Transverse colon (tissue), 4 donors: ENCODE results near the gene PPP6R3. TPM values are rescaled to one million over a fixed set of nuclear protein-coding genes. Genes with fewer than 3 reads are reported as not detected.

Experiments
- DNase-seq: peaks from one replicate; pipeline ENCODE4 v3.0.0-alpha.2; 2019
- H3K27ac ChIP-seq, 4 donors: fragments of 200-600 bp; sonication (generic); 2 replicates each; pipeline ENCODE4 v1.5.1; 2016 to 2018; ENCODE audit warnings: inconsistent platforms in 4 of 4
- H3K27me3 ChIP-seq: fragments of 200-600 bp; sonication (generic); 2 replicates; pipeline ENCODE4 v1.5.1; 2017; ENCODE audit warnings: inconsistent platforms
- H3K36me3 ChIP-seq, 4 donors: fragments of 200-600 bp; sonication (generic); 2 replicates each; pipeline ENCODE4 v1.5.1; 2017 to 2019; ENCODE audit warnings: inconsistent platforms in 4 of 4
- H3K4me1 ChIP-seq, 4 donors: fragments of 200-600 bp; sonication (generic); 2 replicates each; pipeline ENCODE4 v1.5.1; 2017 to 2020; ENCODE audit warnings: inconsistent platforms in 4 of 4
- H3K4me3 ChIP-seq, 4 donors: fragments of 200-600 bp; sonication (generic); 1 replicate in 1 of 4; 2 replicates in 3 of 4; pipeline versions ENCODE4 v1.5.1 to v1.6.1; 2017 to 2019; ENCODE audit warnings: inconsistent platforms in 4 of 4
- H3K9me3 ChIP-seq, 2 donors: fragments of 200-600 bp; sonication (generic); 2 replicates each; pipeline ENCODE4 v1.5.1; 2017 to 2019; ENCODE audit warnings: inconsistent platforms in 2 of 2
- CTCF ChIP-seq, 5 experiments: fragments of 200-600 bp in 3 of 5; fragments of 450-650 bp in 2 of 5; sonication (generic) in 3 of 5; IDR thresholded peaks; 1 replicate in 2 of 5; 2 replicates in 3 of 5; pipeline ENCODE4 v1.5.1; 2016 to 2017; ENCODE audit warnings: antibody characterized with exemption in 5 of 5, inconsistent platforms in 3 of 5, mild to moderate bottlenecking in 2 of 5, moderate library complexity in 1 of 5
- EP300 ChIP-seq: sonication (generic); formaldehyde crosslinking; IDR thresholded peaks from one replicate; pipeline ENCODE4 v1.6.1; 2017; ENCODE audit warnings: antibody characterized with exemption, low read depth
- POLR2A ChIP-seq: fragments of 450-650 bp; IDR thresholded peaks from one replicate; pipeline ENCODE4 v1.6.1; 2016; ENCODE audit warnings: antibody characterized with exemption, mild to moderate bottlenecking, moderate library complexity
- POLR2AphosphoS5 ChIP-seq, 3 donors: sonication (generic); formaldehyde crosslinking; IDR thresholded peaks; one replicate each; pipeline ENCODE4 v1.6.1; 2016; ENCODE audit warnings: antibody characterized with exemption in 3 of 3
- WGBS, 2 donors: methylation state at CpG; one replicate each; pipeline ENCODE4 v1.1.5; 2018; ENCODE audit warnings: low coverage in 1 of 2; 5-methylcytosine and 5-hydroxymethylcytosine counted together
- in situ Hi-C, 4 donors: fragments of 200-750 bp; cut with MboI; loops; one replicate each; pipeline versions ENCODE4 v1.15.0 to v1.15.1; 2017; ENCODE audit warnings: low sequenced_read_pairs in 3 of 4, low pct_ligation_motif_present in 1 of 4, low pct_unique_long_range_greater_than_20kb in 1 of 4
- intact Hi-C: fragments of 100-400 bp; cut with DNase I; formaldehyde crosslinking; loops from one replicate; pipeline ENCODE4 v1.15.1; 2023; ENCODE audit warnings: low total_unique reads
- total RNA-seq, 4 donors: library from RNA; depleted of rRNA; stranded (reverse); fragments of >200 nt; gene quantifications; one replicate each; pipeline ENCODE4 v1.1.0, GENCODE V29; 2016

PPP6R3 gene
- total RNA-seq, 4 donors from 2014 or later: 89.8 to 158 (median 117) TPM

- H3K4me3 ChIP-seq: no peak overlapping the region
- H3K9me3 ChIP-seq: no peaks in the 10 kb centered on the region
- no peak overlapping the region for H3K27ac ChIP-seq
- intact Hi-C loops: no loop called here
- 77 to 94% methylated on average over 3 to 7 of the region's 7 CpGs for WGBS, 2 donors
- no peaks in the 10 kb centered on the region for H3K27me3 ChIP-seq
- peaks cover 0 to 28% (median 17%) of the 10 kb centered on the region in 4 donors for H3K4me1 ChIP-seq
- DNase-seq: no peak
- in situ Hi-C loops: no loop called here
- H3K36me3 ChIP-seq: peaks cover 0 to 28% (median 2%) of the 10 kb centered on the region in 4 donors
- TF ChIP-seq POLR2AphosphoS5 (IDR thresholded peaks at IDR 0.05): no peak
- no peak for TF ChIP-seq CTCF (IDR thresholded peaks at IDR 0.05)
- TF ChIP-seq EP300: no peak
- no peak for TF ChIP-seq POLR2A
These were observed 90.7 kb downstream of the PPP6R3 start for GRCh38 chr11:68551223-68551622.

- in situ Hi-C loops (no loop called here), intact Hi-C loops (no loop called here)
- TF ChIP-seq EP300: no peak
- no peak for TF ChIP-seq POLR2AphosphoS5 (IDR thresholded peaks at IDR 0.05)
- no peak for TF ChIP-seq CTCF (IDR thresholded peaks at IDR 0.05)
- TF ChIP-seq POLR2A: no peak
- H3K9me3 ChIP-seq: no peaks in the 10 kb centered on the region
- no peaks in the 10 kb centered on the region for H3K27me3 ChIP-seq
- no peak for DNase-seq
- no peak overlapping the region for H3K4me3 ChIP-seq
- H3K27ac ChIP-seq: no peak overlapping the region
- H3K4me1 ChIP-seq: peaks cover 0 to 27% (median 17%) of the 10 kb centered on the region in 4 donors
- H3K36me3 ChIP-seq: peaks cover 0 to 28% (median 3%) of the 10 kb centered on the region in 4 donors
- WGBS, 2 donors: 90 to 96% methylated on average over 2 to 3 of the region's 3 CpGs
These were observed 91.2 kb downstream of the PPP6R3 start for GRCh38 chr11:68551777-68552176.

- H3K36me3 ChIP-seq: peaks cover 0 to 33% (median 6%) of the 10 kb centered on the region in 4 donors
- H3K9me3 ChIP-seq: no peaks in the 10 kb centered on the region
- in situ Hi-C loops (no loop called here), intact Hi-C loops (no loop called here)
- H3K27ac ChIP-seq: no peak overlapping the region
- no peak overlapping the region for H3K4me3 ChIP-seq
- no peak for DNase-seq
- WGBS, 2 donors: 100% methylated on average over 2 of the region's 2 CpGs; no CpG with 5 or more reads in 1 of the 2 donors
- peaks cover 0 to 27% (median 17%) of the 10 kb centered on the region in 4 donors for H3K4me1 ChIP-seq
- TF ChIP-seq CTCF (IDR thresholded peaks at IDR 0.05) (no peak), POLR2A (no peak), POLR2AphosphoS5 (IDR thresholded peaks at IDR 0.05) (no peak), EP300 (no peak)
- no peaks in the 10 kb centered on the region for H3K27me3 ChIP-seq
These were observed 92.0 kb downstream of the PPP6R3 start for GRCh38 chr11:68552542-68552941.

GRCh38 chr11:68560216-68560615 lies 99.7 kb downstream of the PPP6R3 start:
- peaks cover 0 to 35% (median 7%) of the 10 kb centered on the region in 4 donors for H3K36me3 ChIP-seq
- WGBS, 2 donors: 88 to 95% methylated on average over 1 of the region's 1 CpG
- DNase-seq: no peak

More at GRCh38 chr11:68560216-68560615, 99.7 kb downstream of the PPP6R3 start:
- H3K9me3 ChIP-seq: no peaks in the 10 kb centered on the region
- intact Hi-C loops (no loop called here), in situ Hi-C loops (no loop called here)
- TF ChIP-seq POLR2AphosphoS5 (IDR thresholded peaks at IDR 0.05) (no peak), CTCF (IDR thresholded peaks at IDR 0.05) (no peak), POLR2A (no peak), EP300 (no peak)
- H3K27ac ChIP-seq: no peak overlapping the region
- H3K4me1 ChIP-seq: no peaks in the 10 kb centered on the region
- no peak overlapping the region for H3K4me3 ChIP-seq
- H3K27me3 ChIP-seq: no peaks in the 10 kb centered on the region
